ENCODE data around the gene NCK1.

- TF ChIP-seq POLR2AphosphoS5 (IDR thresholded peaks at IDR 0.05; ENCODE audit: low read depth, low read length) (no peak), TAF1 (IDR thresholded peaks at IDR 0.05; ENCODE audit: borderline replicate concordance, insufficient read depth, low read length) (no peak)
Measured at GRCh38 chr3:136883967-136884720, 22.1 kb downstream of the NCK1 start.
